22Rv1 (cell line): ENCODE data around the gene MLLT1.

Source experiments
- ZFX ChIP-seq: fragments of 450-650 bp; IDR thresholded peaks from 2 replicates; pipeline ENCODE4 v1.6.1; 2017; ENCODE audit warnings: antibody characterized with exemption, borderline replicate concordance
- TF ChIP-seq, protein P1 (sequence below): fragments of 450-650 bp; IDR thresholded peaks from 2 replicates; pipeline ENCODE4 v1.5.1; 2017; ENCODE audit warnings: mild to moderate bottlenecking

DNA sequence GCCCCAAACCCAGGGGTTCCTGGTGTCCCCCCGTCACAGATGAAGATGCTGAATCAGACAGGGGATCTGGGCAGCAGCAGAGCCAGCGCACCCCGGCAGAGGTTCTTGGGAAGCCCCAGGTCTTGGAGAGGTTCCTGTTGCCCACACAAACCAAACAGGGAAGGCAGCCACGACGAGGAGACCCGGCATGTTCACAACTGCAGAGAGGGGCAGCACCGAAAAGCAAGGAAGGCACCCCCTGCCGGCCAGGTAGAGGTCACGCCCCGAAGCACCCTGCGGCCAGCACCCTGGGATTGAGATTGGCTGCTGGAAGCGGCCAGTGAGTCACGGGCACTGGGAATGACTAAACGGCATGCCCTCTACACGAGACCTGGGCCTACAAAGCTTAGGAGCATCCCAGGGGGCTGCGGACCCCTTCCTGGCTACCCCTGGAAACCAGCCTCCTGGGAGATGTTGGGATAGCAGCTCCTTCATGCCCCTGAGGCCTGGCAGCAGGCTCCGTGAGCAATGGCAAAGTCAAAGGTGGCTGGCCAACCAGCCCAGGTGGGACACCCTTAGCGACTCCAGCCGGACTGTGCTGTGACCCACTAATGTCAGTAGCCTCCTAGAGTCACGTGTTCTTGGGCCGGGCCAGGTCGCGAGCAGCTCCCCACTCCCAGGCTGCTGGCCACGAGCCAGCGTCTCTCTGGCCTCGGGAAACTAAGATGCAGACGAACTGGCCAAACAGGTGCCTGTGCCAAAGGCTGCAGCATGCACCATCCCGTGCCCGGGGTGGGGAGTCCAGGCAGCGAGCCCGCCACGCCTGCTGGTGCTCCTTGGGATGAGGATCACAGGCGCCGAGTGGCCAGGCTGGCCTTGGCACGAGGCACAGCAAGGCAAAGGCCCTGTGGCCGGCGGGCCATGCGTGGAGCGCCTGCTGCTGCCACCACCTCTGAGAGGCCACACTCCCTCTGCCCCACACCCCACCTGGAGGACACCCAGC, 43.2 kb downstream of the MLLT1 start:
- TF ChIP-seq, protein P1, sequence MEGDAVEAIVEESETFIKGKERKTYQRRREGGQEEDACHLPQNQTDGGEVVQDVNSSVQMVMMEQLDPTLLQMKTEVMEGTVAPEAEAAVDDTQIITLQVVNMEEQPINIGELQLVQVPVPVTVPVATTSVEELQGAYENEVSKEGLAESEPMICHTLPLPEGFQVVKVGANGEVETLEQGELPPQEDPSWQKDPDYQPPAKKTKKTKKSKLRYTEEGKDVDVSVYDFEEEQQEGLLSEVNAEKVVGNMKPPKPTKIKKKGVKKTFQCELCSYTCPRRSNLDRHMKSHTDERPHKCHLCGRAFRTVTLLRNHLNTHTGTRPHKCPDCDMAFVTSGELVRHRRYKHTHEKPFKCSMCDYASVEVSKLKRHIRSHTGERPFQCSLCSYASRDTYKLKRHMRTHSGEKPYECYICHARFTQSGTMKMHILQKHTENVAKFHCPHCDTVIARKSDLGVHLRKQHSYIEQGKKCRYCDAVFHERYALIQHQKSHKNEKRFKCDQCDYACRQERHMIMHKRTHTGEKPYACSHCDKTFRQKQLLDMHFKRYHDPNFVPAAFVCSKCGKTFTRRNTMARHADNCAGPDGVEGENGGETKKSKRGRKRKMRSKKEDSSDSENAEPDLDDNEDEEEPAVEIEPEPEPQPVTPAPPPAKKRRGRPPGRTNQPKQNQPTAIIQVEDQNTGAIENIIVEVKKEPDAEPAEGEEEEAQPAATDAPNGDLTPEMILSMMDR: no peak; the same call in 1 of the 2 replicates
- TF ChIP-seq ZFX: no peak
